K562 (cell line): ENCODE measurements around the gene HNMT. TPM values are rescaled to one million over a fixed set of nuclear protein-coding genes. Genes with fewer than 3 reads are reported as not detected.

ENCODE experiments used
- CSDE1 ChIP-seq, 2 experiments: fragments of 450-650 bp; IDR thresholded peaks; 2 replicates each; pipeline ENCODE4 v1.6.1; 2016; ENCODE audit warnings: mild to moderate bottlenecking in 1 of 2
- CXXC5 ChIP-seq: fragments of 250-450 bp; sonication (Bioruptor Pico); IDR thresholded peaks from 2 replicates; pipeline ENCODE4 v1.8.0; 2022; ENCODE audit warnings: inconsistent platforms, mild to moderate bottlenecking, moderate library complexity
- FOSL1 ChIP-seq: fragments of 200-800 bp; sonication (Bioruptor generic); conservative IDR thresholded peaks from 2 replicates; pipeline ENCODE4 v1.6.1; 2016; ENCODE audit warnings: missing genetic modification characterization, missing compliant biosample characterization
- GTF2F1 ChIP-seq: IDR thresholded peaks from 2 replicates; pipeline ENCODE4 v1.6.1; 2011; ENCODE audit warnings: low read depth, low read length, improper control_type of control experiment
- NCOA2 ChIP-seq, 2 experiments: fragments of 450-650 bp; IDR thresholded peaks; 2 replicates each; pipeline ENCODE4 v1.6.1; 2018; ENCODE audit warnings: mild to moderate bottlenecking in 2 of 2, moderate library complexity in 1 of 2; ENCODE audit not compliant: partially characterized antibody in 2 of 2
- NFE2 ChIP-seq: IDR thresholded peaks from 2 replicates; pipeline ENCODE4 v1.6.1; 2014; ENCODE audit warnings: antibody characterized with exemption, low read depth
- PHB ChIP-seq: fragments of 250-450 bp; sonication (Bioruptor Pico); IDR thresholded peaks from 2 replicates; pipeline ENCODE4 v1.5.0; 2021
- PHF21A ChIP-seq: fragments of 450-650 bp; IDR thresholded peaks from 2 replicates; pipeline ENCODE4 v1.6.1; 2017; ENCODE audit warnings: low read depth, borderline replicate concordance
- RBM22 ChIP-seq: fragments of 200-400 bp; formaldehyde crosslinking; IDR thresholded peaks from 2 replicates; pipeline ENCODE4 v1.6.1; 2018; ENCODE audit warnings: low read length, low read depth; ENCODE audit not compliant: poor library complexity, severe bottlenecking
- RNF2 ChIP-seq: sonication (generic); IDR thresholded peaks from 2 replicates; pipeline ENCODE4 v1.6.1; 2016
- SMAD3 ChIP-seq: fragments of 450-650 bp; formaldehyde crosslinking; conservative IDR thresholded peaks from 2 replicates; pipeline ENCODE4 v1.4.0; 2020; ENCODE audit warnings: mild to moderate bottlenecking
- TARDBP ChIP-seq: fragments of 450-650 bp; IDR thresholded peaks from 2 replicates; pipeline ENCODE4 v1.6.1; 2016
- TBL1XR1 ChIP-seq, 2 experiments: IDR thresholded peaks; 2 replicates each; pipeline ENCODE4 v1.6.1; 2012; ENCODE audit warnings: improper control_type of control experiment in 2 of 2, low read length in 2 of 2, mild to moderate bottlenecking in 1 of 2
- TSC22D4 ChIP-seq: fragments of 450-650 bp; IDR thresholded peaks from 2 replicates; pipeline ENCODE4 v1.6.1; 2016; ENCODE audit warnings: missing genetic modification characterization, missing biosample characterization, control low read depth
- ZC3H8 ChIP-seq: fragments of 450-650 bp; IDR thresholded peaks from 2 replicates; pipeline ENCODE4 v1.6.1; 2017
- ZNF121 ChIP-seq: sonication (generic); formaldehyde crosslinking; conservative IDR thresholded peaks from 2 replicates; pipeline ENCODE4 v1.8.0; 2022; ENCODE audit warnings: missing genetic modification reagents
- ZNF583 ChIP-seq: fragments of 250-450 bp; sonication (Bioruptor Pico); IDR thresholded peaks from 2 replicates; pipeline ENCODE4 v1.4.0; 2020
- ZNF79 ChIP-seq: fragments of 250-450 bp; sonication (Bioruptor Pico); IDR thresholded peaks from 2 replicates; pipeline ENCODE4 v1.4.0; 2020; ENCODE audit warnings: low read depth, mild to moderate bottlenecking, moderate library complexity
- ZZZ3 ChIP-seq: fragments of 450-650 bp; IDR thresholded peaks from 2 replicates; pipeline ENCODE4 v1.6.1; 2016; ENCODE audit warnings: antibody characterized with exemption, mild to moderate bottlenecking, moderate library complexity
- polyA plus RNA-seq, 8 experiments: library from polyadenylated mRNA; depleted of rRNA in 4 of 8; stranded (reverse) in 5 of 8; unstranded in 3 of 8; fragments of >200 nt; fragmentation: Nextera tagmentation in 2 of 8; fragmentation: Illumina TruSeq in 1 of 8; extraction: Ambion mirVana in 2 of 8; extraction: Trizol in 1 of 8; gene quantifications; 2 replicates each; pipeline versions ENCODE4 v1.2.1 to v1.2.3, GENCODE V29; 2011 to 2014; ENCODE audit warnings: inconsistent platforms in 1 of 8, missing spikeins in 1 of 8
- total RNA-seq, 7 experiments: library from RNA; depleted of rRNA in 6 of 7; stranded (reverse); fragments of >200 nt in 6 of 7; fragmentation: Illumina TruSeq in 2 of 7; extraction: Trizol in 2 of 7; gene quantifications; 2 replicates each; pipeline versions ENCODE4 v1.2.1 to v1.2.3, GENCODE V29; 2011 to 2021; ENCODE audit warnings: low replicate concordance in 1 of 7
- TF ChIP-seq, protein P1 (sequence below): fragments of 450-650 bp; IDR thresholded peaks from 2 replicates; pipeline ENCODE4 v1.6.1; 2016
- TF ChIP-seq, protein P2 (sequence below): sonication (generic); formaldehyde crosslinking; IDR thresholded peaks from 2 replicates; pipeline ENCODE4 v1.8.1; 2023; ENCODE audit warnings: missing genetic modification reagents, mild to moderate bottlenecking, borderline replicate concordance
- TF ChIP-seq, protein P3 (sequence below): fragments of 450-650 bp; IDR thresholded peaks from 2 replicates; pipeline ENCODE4 v1.6.1; 2016; ENCODE audit warnings: antibody characterized with exemption
- TF ChIP-seq, protein P4 (sequence below): fragments of 450-650 bp; formaldehyde crosslinking; IDR thresholded peaks from 2 replicates; pipeline ENCODE4 v1.4.0; 2022; ENCODE audit warnings: mild to moderate bottlenecking, moderate library complexity

The HNMT gene
- total and polyA plus RNA-seq, 9 of the 15 experiments (the other 6 are each of a cell fraction or from before 2014, with no cell fraction given): 3.1 to 10.9 (median 5.3) TPM

DNA sequence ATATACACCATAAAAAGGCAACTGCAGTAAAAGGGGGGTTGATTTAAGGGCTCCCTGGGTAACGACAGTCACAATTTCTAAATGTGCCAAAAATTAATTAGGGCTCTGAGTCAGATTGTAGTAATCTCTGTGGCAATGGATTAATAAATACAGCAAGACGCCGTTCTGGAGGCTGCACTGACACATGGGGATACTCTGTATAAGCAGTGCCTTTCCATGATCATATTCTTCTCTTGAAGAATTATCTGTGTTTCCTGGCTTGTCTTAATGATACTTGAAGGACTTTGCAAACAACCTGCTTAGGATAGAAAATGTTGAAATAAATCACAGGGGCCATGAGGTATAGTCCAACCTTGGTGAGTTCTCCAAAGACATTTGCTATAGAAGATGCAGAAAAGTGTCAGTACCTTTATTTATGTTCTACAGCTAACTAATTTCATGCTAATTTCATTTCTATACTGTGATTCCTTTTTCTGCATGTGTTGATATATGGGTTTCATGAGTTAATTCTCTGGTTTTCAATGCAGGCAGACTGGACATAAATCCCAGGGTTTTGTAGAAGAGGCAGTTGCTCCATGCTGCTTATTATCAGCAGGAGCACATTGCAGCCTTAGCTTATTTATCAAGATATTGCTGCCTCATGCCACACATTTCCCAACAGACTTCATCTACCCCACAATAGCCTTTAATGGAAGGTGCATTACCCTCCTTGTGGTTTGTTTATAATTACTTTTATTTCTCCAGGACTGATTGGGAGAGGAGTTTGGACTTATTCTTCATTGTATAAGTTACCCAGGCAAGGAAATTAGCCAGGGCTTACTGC lies 54.8 kb downstream of the HNMT start (continued):
- TF ChIP-seq, protein P1, sequence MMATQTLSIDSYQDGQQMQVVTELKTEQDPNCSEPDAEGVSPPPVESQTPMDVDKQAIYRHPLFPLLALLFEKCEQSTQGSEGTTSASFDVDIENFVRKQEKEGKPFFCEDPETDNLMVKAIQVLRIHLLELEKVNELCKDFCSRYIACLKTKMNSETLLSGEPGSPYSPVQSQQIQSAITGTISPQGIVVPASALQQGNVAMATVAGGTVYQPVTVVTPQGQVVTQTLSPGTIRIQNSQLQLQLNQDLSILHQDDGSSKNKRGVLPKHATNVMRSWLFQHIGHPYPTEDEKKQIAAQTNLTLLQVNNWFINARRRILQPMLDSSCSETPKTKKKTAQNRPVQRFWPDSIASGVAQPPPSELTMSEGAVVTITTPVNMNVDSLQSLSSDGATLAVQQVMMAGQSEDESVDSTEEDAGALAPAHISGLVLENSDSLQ: 0 out of 2 replicates have a peak, but pooled peaks have one; percentile 23
- TF ChIP-seq RNF2: peak; percentile 71
- TF ChIP-seq TBL1XR1 (IDR thresholded peaks at IDR 0.05; ENCODE audit: low read length in 2 of 2): 0 out of 4 replicates have a peak, but pooled peaks of 1 of the 2 experiments have one; percentile 27
- no peak for TF ChIP-seq RBM22
- no peak for TF ChIP-seq CSDE1 (IDR thresholded peaks at IDR 0.05)
- no peak for TF ChIP-seq ZNF79 (CRISPR knock-in tag)
- peak; percentile 62 for TF ChIP-seq FOSL1 (tag)
- TF ChIP-seq ZC3H8: no peak
- no peak for TF ChIP-seq TARDBP
- TF ChIP-seq, protein P2, sequence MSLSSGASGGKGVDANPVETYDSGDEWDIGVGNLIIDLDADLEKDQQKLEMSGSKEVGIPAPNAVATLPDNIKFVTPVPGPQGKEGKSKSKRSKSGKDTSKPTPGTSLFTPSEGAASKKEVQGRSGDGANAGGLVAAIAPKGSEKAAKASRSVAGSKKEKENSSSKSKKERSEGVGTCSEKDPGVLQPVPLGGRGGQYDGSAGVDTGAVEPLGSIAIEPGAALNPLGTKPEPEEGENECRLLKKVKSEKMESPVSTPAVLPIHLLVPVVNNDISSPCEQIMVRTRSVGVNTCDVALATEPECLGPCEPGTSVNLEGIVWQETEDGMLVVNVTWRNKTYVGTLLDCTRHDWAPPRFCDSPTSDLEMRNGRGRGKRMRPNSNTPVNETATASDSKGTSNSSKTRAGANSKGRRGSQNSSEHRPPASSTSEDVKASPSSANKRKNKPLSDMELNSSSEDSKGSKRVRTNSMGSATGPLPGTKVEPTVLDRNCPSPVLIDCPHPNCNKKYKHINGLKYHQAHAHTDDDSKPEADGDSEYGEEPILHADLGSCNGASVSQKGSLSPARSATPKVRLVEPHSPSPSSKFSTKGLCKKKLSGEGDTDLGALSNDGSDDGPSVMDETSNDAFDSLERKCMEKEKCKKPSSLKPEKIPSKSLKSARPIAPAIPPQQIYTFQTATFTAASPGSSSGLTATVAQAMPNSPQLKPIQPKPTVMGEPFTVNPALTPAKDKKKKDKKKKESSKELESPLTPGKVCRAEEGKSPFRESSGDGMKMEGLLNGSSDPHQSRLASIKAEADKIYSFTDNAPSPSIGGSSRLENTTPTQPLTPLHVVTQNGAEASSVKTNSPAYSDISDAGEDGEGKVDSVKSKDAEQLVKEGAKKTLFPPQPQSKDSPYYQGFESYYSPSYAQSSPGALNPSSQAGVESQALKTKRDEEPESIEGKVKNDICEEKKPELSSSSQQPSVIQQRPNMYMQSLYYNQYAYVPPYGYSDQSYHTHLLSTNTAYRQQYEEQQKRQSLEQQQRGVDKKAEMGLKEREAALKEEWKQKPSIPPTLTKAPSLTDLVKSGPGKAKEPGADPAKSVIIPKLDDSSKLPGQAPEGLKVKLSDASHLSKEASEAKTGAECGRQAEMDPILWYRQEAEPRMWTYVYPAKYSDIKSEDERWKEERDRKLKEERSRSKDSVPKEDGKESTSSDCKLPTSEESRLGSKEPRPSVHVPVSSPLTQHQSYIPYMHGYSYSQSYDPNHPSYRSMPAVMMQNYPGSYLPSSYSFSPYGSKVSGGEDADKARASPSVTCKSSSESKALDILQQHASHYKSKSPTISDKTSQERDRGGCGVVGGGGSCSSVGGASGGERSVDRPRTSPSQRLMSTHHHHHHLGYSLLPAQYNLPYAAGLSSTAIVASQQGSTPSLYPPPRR (CRISPR knock-in tag): no peak
- TF ChIP-seq, protein P3, sequence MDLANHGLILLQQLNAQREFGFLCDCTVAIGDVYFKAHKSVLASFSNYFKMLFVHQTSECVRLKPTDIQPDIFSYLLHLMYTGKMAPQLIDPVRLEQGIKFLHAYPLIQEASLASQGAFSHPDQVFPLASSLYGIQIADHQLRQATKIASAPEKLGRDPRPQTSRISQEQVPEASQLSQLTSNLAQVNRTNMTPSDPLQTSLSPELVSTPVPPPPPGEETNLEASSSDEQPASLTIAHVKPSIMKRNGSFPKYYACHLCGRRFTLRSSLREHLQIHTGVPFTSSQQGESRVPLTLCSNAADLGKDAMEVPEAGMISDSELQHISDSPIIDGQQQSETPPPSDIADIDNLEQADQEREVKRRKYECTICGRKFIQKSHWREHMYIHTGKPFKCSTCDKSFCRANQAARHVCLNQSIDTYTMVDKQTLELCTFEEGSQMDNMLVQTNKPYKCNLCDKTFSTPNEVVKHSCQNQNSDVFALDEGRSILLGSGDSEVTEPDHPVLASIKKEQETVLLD: no peak
- no peak for TF ChIP-seq ZZZ3
- TF ChIP-seq, protein P4, sequence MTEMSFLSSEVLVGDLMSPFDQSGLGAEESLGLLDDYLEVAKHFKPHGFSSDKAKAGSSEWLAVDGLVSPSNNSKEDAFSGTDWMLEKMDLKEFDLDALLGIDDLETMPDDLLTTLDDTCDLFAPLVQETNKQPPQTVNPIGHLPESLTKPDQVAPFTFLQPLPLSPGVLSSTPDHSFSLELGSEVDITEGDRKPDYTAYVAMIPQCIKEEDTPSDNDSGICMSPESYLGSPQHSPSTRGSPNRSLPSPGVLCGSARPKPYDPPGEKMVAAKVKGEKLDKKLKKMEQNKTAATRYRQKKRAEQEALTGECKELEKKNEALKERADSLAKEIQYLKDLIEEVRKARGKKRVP (CRISPR knock-in tag): peak; percentile 23; the same call in 1 of the 2 replicates
- no peak for TF ChIP-seq NCOA2 (IDR thresholded peaks at IDR 0.05; ENCODE audit: partially characterized antibody in 2 of 2)
- no peak for TF ChIP-seq ZNF583 (CRISPR knock-in tag)
- TF ChIP-seq ZNF121 (CRISPR knock-in tag): no peak
- TF ChIP-seq GTF2F1: no peak
- TF ChIP-seq PHB: no peak
- no peak for TF ChIP-seq SMAD3 (CRISPR knock-in tag)
- TF ChIP-seq NFE2: peak; percentile 89
- no peak for TF ChIP-seq PHF21A
- TF ChIP-seq CXXC5 (CRISPR knock-in tag): 0 out of 2 replicates have a peak, but pooled peaks have one; percentile 11
- no peak for TF ChIP-seq TSC22D4 (tag)
